Measurements from ENCODE around the gene PRR7.

The PRR7 gene

DNA sequence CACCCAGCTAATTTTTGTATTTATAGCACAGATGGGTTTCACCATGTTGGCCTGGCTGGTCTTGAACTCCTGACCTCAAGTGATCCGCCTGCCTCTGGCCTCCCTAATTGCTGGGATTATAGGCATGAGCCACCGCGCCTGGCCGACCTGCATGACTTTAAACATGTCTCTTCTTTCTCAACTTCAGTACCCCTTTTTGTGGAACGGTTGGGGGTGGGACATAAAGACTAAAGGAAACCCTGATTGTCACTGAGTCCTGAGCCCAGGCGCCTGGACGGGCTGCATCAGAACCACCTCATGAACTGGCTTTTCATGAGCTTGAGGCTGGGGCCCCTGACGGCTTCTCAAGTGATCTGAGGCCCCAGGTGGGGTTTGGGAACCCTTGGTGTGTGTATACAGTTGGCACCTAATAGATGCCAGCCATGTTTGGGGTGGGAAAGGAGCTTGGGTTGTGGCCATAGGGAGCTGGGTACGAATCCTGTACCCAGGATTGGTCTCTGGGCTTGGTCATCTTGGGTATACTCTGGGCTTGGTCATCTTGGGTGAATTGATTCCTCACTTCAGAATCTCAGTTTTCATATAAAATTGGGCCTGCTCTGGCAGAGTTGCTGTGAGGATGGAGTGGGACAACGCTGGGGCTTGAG is 17.9 kb upstream of the PRR7 start:
- DNase-seq (ENCODE audit: low spot score in 2 of 2) (no peak), ATAC-seq (ENCODE audit: low read depth) (no peak)
- peak overlapping the region; percentile 91 for H3K27ac Mint-ChIP-seq
- peaks cover 38% of the 10 kb centered on the region for H3K4me1 Mint-ChIP-seq
- H3K4me3 Mint-ChIP-seq = peak overlapping the region; percentile 94
- H3K36me3 Mint-ChIP-seq = peaks cover 10% of the 10 kb centered on the region
- H3K27me3 Mint-ChIP-seq = no peaks in the 10 kb centered on the region
- H3K9me3 Mint-ChIP-seq = no peaks in the 10 kb centered on the region

DNA sequence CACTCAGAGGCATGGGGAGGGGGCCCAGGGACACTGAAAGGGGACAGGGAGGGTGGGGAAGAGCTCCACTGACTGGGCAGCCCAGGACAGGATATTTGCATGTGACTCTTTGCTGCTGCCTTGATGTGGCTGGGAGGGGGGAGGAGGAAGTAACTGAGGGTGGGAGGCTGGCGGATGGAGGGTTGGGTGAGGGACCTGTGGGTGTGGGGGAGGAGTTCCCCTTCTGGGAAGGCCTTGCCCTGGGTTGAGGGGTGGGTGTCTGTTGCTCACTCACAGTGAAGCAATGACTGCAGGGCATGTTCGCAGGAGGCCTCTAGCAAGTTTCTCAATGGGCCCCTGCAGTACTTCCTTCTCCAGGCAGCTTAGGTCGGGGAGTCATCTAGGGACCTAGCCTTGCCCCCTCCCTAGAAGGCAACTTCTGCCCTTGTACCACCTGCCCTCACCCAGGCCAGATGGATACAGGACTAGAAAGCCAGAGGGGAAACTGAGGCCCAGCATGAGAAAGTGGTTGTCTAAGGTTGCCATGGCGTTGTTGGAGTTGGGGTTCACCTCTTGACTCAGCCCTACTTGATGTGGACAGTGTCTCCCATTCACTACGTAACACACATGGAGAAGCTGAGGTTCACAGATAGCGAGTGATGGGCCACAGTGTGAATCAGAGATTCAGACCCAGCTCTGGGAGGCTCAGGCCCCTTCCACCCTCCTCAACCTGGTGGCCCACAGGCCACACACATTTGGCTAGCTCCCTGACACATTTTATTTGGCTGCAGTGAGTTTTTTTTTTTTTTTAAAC is 17.2 kb upstream of the PRR7 start:
- no peaks in the 10 kb centered on the region for H3K9me3 Mint-ChIP-seq
- peaks cover 10% of the 10 kb centered on the region for H3K36me3 Mint-ChIP-seq
- peak overlapping the region; percentile 94 for H3K4me3 Mint-ChIP-seq
- peaks cover 38% of the 10 kb centered on the region for H3K4me1 Mint-ChIP-seq
- peak in 1 of 2 donors; percentile 65 for DNase-seq (ENCODE audit: low spot score in 2 of 2)
- peak; percentile 7 for ATAC-seq (ENCODE audit: low read depth)
- no peaks in the 10 kb centered on the region for H3K27me3 Mint-ChIP-seq
- H3K27ac Mint-ChIP-seq = peak overlapping the region; percentile 91

DNA sequence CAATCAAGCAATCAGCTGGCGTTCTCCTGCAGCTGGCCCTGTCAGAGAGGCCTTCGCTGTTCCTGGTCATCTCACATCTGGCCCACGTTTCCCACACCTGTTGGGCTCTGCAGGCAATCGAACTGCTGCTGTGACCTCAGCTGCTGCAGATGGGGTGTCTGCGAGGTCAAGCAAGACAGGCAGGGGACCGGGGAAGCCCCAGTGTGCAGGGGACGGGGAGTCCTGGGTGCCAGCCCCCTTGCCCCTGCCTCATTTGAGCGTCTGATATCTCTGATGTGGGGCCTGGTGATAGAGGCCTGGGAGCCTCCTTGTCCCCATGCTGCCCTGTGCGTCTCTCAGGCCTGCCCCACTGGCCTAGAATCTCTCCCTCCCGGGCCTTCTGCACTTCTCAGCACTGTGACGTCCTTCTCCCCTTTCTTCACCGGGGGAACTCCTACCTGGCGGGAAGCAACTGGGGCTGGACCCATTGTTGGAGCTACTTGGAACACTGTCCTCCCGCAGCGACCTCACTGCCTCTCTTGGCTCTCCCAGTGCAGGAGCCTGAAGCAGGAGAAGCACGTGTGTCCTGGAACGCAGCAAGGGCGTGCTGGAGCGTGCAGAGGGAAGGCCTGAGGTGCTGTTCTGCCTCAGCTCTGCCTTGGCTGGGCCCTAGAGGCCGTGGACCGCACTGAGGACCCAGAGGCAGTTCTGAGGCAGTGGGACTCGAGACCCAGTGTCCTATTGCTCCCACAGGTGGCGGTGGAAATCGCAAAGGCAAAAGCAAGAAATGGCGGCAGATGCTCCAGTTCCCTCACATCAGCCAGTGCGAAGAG is 16.3 kb upstream of the PRR7 start:
- H3K27me3 Mint-ChIP-seq = no peaks in the 10 kb centered on the region
- H3K9me3 Mint-ChIP-seq = no peaks in the 10 kb centered on the region
- no peak for ATAC-seq (ENCODE audit: low read depth)
- peak overlapping the region; percentile 94 for H3K4me3 Mint-ChIP-seq
- DNase-seq (ENCODE audit: low spot score in 2 of 2) = no peak
- H3K4me1 Mint-ChIP-seq = peaks cover 35% of the 10 kb centered on the region
- H3K36me3 Mint-ChIP-seq = peaks cover 10% of the 10 kb centered on the region
- peak overlapping the region; percentile 91 for H3K27ac Mint-ChIP-seq

DNA sequence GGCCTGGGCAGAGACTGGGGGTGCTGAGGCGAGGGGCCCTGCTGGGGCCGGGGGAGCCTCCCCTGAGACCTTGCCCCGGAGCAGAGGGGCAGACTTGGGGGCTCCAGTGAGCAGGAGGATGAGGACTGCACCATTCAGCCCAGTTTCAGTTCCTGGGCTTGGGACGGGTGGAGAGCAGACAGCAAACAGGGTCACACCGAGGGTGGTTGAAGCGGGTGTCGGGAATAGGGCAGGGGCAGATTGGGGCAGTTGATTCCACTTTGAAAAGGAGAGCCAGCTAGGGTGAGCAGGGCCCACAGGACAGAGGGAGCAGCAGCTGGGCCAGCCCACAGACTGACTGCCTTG is 15.7 kb upstream of the PRR7 start:
- H3K4me1 Mint-ChIP-seq = peaks cover 31% of the 10 kb centered on the region
- H3K36me3 Mint-ChIP-seq = peaks cover 11% of the 10 kb centered on the region
- peak overlapping the region; percentile 91 for H3K27ac Mint-ChIP-seq
- DNase-seq (ENCODE audit: low spot score in 2 of 2) = no peak
- H3K27me3 Mint-ChIP-seq = no peaks in the 10 kb centered on the region
- peak overlapping the region; percentile 94 for H3K4me3 Mint-ChIP-seq
- no peaks in the 10 kb centered on the region for H3K9me3 Mint-ChIP-seq
- no peak for ATAC-seq (ENCODE audit: low read depth)

DNA sequence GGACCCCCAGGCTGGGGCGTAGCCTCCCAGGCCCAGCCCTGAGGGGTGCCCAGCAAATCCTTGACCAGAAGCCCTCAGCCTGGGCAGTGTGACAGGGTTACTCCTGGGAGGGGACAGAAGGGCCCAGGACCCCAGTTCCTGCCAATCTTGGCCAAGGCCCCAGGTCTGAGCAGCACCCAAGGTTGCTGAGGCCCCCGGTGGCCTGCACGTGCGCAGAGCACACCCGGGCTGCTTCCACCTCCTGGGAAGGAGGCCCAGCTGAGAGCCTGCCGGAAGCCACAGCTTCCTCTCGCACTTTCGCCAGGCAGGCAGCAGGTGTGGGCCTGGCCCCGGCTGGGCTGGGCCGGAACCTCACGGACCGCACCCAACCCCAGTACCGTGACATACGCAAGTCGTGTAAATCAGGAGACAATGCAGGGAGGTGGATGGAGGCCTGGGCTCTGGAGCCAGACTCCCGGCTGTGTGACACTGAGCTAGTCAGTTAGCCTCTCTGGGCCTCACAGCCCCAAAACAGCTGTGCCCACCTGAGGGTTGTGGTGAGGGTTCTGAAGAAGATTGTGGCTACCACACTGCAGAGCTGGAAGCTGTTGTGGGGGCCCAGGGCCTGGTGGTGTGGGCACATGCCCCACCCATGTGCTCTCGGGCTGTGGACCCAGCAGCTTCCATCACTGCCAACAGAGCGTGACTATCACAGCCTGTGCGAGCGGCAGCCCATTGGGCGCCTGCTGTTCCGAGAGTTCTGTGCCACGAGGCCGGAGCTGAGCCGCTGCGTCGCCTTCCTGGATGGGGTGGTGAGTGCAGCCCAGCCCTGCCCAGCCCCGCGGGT is 15.1 kb upstream of the PRR7 start:
- Mint-ChIP-seq H3K27ac (peak overlapping the region; percentile 91), H3K27me3 (no peaks in the 10 kb centered on the region), H3K4me1 (peaks cover 31% of the 10 kb centered on the region), H3K36me3 (peaks cover 12% of the 10 kb centered on the region), H3K9me3 (no peaks in the 10 kb centered on the region), H3K4me3 (peak overlapping the region; percentile 94)
- ATAC-seq (ENCODE audit: low read depth) = peak; percentile 71
- peak; percentile 78 to 87 for DNase-seq (ENCODE audit: low spot score in 2 of 2)

DNA sequence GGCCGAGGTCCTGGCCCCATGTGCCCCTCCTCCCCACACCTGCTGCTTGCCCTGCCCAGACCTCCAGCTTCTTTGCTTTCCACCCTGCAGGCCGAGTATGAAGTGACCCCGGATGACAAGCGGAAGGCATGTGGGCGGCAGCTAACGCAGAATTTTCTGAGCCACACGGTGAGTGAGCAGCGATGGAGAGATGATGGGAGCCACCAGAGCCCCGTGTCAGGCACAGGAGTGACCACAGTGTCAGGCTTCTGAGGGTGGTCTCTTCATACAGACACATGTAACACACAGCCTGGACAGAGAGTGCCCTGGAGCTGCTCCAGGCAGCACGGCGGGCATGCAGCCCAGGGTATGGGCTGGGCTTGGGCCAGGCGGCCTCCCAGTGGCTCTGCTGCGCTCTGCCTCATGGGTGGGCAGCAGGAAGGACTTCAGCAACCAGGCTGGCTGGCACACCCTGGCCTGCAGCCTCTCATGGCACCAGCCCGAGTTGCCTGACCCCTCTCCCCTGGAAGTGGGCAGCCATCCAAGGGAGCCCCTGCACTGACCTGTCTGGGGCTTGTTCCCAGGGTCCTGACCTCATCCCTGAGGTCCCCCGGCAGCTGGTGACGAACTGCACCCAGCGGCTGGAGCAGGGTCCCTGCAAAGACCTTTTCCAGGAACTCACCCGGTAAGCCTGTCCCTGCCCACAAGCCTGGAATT is 14.3 kb upstream of the PRR7 start:
- peak overlapping the region; percentile 94 for H3K4me3 Mint-ChIP-seq
- no peaks in the 10 kb centered on the region for H3K9me3 Mint-ChIP-seq
- H3K27me3 Mint-ChIP-seq = no peaks in the 10 kb centered on the region
- no peak for DNase-seq (ENCODE audit: low spot score in 2 of 2)
- no peak for ATAC-seq (ENCODE audit: low read depth)
- H3K36me3 Mint-ChIP-seq = peaks cover 14% of the 10 kb centered on the region
- H3K4me1 Mint-ChIP-seq = peaks cover 34% of the 10 kb centered on the region
- peak overlapping the region; percentile 91 for H3K27ac Mint-ChIP-seq

DNA sequence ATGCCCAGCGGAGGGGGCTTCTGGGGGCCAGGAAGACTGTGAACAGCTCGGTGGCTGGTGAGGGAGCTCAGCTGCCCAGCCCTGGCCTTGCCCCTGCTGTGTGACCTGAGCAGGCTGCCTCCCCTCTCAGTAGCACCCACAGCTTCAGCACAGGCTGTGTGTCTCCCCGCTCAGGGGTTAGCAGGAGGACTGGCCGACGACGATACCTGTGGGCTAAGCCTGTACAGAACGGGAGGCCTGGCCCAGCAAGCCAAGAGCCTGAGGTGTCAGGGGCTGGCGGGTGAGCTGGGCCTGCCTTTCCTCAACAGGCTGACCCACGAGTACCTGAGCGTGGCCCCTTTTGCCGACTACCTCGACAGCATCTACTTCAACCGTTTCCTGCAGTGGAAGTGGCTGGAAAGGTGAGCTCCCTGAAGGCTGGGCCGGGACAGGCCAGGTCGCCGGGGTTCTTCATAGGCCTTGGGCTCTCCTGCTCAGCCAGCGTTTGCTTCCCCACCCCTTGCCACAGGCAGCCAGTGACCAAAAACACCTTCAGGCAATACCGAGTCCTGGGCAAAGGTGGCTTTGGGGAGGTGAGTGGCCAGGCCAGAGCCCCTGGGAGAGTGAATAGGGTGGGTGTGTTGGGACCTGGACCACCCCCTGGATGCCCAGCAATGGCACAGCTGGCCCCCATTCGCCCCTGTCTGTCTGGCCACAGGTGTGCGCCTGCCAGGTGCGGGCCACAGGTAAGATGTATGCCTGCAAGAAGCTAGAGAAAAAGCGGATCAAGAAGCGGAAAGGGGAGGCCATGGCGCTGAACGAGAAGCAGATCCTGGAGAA is 13.6 kb upstream of the PRR7 start:
- H3K27ac Mint-ChIP-seq = peak overlapping the region; percentile 41
- no peaks in the 10 kb centered on the region for H3K27me3 Mint-ChIP-seq
- peaks cover 34% of the 10 kb centered on the region for H3K4me1 Mint-ChIP-seq
- DNase-seq (ENCODE audit: low spot score in 2 of 2) = no peak
- peaks cover 18% of the 10 kb centered on the region for H3K36me3 Mint-ChIP-seq
- ATAC-seq (ENCODE audit: low read depth) = no peak
- no peaks in the 10 kb centered on the region for H3K9me3 Mint-ChIP-seq
- peak overlapping the region; percentile 54 for H3K4me3 Mint-ChIP-seq

DNA sequence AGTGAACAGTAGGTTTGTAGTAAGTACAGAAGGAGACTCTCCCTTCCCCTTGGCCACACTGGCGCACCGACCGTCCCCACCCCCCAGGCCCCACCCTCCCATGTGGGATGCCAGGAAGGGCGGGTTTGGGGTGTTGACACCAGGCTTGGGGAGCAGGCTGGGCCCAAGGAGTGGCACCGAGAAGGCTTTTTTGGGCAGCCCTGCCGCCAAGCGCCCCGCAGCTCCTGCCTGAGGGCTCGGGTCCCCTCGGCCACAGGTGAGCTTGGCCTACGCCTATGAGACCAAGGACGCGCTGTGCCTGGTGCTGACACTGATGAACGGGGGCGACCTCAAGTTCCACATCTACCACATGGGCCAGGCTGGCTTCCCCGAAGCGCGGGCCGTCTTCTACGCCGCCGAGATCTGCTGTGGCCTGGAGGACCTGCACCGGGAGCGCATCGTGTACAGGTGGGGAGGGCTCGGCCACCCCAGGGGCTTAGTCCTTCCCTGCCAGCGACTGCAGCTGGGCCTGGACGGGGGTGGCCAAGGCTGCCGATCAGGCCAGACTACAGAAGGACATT is 12.9 kb upstream of the PRR7 start:
- Mint-ChIP-seq H3K9me3 (no peaks in the 10 kb centered on the region), H3K36me3 (peaks cover 21% of the 10 kb centered on the region), H3K27me3 (no peaks in the 10 kb centered on the region), H3K4me1 (peaks cover 35% of the 10 kb centered on the region), H3K4me3 (no peak overlapping the region), H3K27ac (peak overlapping the region; percentile 24)
- DNase-seq (ENCODE audit: low spot score in 2 of 2) (no peak), ATAC-seq (ENCODE audit: low read depth) (no peak)

DNA sequence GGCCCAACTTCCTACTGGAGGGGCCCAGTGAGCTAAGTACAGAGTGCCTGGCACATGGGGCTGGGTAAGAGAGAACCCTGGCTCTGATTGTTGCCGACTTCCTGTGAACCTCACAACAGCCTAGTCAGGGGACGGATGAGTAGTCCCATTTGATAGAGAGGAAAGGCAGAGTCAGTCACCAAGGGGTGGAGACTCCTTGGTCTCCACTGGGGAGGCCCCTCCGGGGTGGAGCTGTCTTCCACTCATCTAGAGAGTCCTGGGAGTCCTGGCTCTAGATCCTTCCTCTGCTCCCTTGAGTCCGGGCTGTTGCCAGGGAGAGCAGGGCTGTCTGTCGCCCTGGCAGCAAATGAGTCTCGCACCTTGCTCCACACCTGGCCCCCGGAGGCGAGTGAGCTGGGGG is 12.2 kb upstream of the PRR7 start:
- Mint-ChIP-seq H3K27ac (peak overlapping the region; percentile 24), H3K4me1 (peaks cover 28% of the 10 kb centered on the region)
- no peak for DNase-seq (ENCODE audit: low spot score in 2 of 2)

DNA sequence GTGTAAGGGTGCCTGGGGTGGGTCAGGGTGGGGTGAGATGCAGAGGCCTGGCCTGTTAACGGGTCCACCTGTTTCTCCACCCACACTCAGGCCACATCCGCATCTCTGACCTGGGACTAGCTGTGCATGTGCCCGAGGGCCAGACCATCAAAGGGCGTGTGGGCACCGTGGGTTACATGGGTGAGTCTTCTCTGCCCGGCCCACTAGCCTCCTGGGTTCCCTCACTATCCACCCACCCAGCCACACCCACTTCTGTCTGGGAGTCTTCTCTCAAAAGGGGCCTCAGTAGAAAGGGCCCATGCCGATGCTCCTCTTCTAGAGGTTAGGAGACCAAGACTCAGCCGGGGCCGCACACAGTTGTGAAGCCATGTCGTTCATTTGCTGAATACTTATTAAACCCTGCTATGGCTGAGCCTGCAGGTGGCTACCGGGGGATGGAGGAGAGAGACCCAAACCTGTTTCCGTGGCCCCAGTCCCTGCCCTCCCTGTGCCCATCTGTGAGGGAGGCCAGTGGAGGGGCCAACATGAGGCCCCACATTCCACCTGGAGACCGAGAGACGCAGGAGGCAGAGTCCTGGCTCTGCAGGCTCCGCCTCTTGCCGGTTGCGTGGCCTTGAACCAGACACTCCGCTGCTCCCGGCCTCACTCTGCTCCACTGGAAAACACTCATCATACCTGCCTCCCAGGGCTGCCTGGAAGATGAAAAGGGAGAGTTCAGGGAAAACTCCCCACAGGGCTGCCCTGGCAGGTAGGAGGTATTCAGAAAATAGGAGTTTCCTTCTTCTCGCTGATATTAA is 11.5 kb upstream of the PRR7 start:
- H3K36me3 Mint-ChIP-seq = peaks cover 25% of the 10 kb centered on the region
- ATAC-seq (ENCODE audit: low read depth) (no peak), DNase-seq (ENCODE audit: low spot score in 2 of 2) (no peak)
- no peak overlapping the region for H3K27ac Mint-ChIP-seq
- peaks cover 27% of the 10 kb centered on the region for H3K4me1 Mint-ChIP-seq
- no peaks in the 10 kb centered on the region for H3K9me3 Mint-ChIP-seq
- no peak overlapping the region for H3K4me3 Mint-ChIP-seq
- H3K27me3 Mint-ChIP-seq = no peaks in the 10 kb centered on the region

More for the DNA sequence above, 12.2 kb upstream of the PRR7 start:
- Mint-ChIP-seq H3K36me3 (peaks cover 20% of the 10 kb centered on the region), H3K27me3 (no peaks in the 10 kb centered on the region), H3K9me3 (no peaks in the 10 kb centered on the region), H3K4me3 (no peak overlapping the region)
- no peak for ATAC-seq (ENCODE audit: low read depth)

DNA sequence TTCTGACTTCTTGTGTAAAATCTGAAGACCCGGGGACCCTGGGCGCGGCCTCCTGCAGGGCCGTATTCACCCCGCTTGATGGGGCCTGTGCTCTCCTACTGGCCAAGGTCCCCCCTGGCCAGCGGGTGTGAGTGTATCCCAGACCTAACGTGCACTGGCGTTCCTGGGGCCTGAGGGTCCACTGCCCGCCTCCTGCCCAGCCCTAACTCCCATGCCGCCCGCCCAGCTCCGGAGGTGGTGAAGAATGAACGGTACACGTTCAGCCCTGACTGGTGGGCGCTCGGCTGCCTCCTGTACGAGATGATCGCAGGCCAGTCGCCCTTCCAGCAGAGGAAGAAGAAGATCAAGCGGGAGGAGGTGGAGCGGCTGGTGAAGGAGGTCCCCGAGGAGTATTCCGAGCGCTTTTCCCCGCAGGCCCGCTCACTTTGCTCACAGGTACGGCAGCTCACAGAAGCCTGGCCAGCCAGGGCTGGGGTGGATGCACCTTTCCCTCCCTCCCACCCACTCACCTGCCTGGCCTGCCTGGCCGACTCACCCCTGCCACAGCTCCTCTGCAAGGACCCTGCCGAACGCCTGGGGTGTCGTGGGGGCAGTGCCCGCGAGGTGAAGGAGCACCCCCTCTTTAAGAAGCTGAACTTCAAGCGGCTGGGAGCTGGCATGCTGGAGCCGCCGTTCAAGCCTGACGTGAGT is 10.6 kb upstream of the PRR7 start:
- no peaks in the 10 kb centered on the region for H3K9me3 Mint-ChIP-seq
- peaks cover 20% of the 10 kb centered on the region for H3K36me3 Mint-ChIP-seq
- ATAC-seq (ENCODE audit: low read depth) (no peak), DNase-seq (ENCODE audit: low spot score in 2 of 2) (no peak)
- H3K4me1 Mint-ChIP-seq = peaks cover 18% of the 10 kb centered on the region
- no peak overlapping the region for H3K4me3 Mint-ChIP-seq
- H3K27me3 Mint-ChIP-seq = no peaks in the 10 kb centered on the region
- no peak overlapping the region for H3K27ac Mint-ChIP-seq
